Measurements from ENCODE around the gene BLID.

BLID gene

DNA sequence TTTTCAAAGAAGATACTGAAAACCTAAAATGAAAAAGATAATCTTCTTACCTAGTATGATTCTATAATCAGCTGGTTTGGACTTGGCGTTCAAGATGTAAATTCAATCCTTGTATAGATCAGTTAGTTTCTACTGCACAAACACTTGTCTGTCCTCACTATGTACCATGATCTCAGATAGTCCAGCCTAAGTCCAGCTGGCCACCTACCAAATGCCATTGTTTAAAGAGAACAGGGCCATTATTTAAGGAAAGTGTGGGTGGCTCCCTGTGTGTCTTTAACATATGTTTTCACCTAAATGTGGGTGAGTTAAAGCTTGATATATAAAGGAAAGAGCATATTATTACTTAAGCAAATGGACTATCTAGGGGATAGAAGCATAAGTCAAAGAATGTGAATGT lies 38.6 kb downstream of the BLID start:
- ChIA-PET POLR2A (no interaction called here), CTCF (interaction anchor here (0.6 to 1.1 kb wide), 2 partner anchors 31 to 317 kb away, joined by 3 to 4 read pairs; no protein-coding TSS in a partner anchor)

DNA sequence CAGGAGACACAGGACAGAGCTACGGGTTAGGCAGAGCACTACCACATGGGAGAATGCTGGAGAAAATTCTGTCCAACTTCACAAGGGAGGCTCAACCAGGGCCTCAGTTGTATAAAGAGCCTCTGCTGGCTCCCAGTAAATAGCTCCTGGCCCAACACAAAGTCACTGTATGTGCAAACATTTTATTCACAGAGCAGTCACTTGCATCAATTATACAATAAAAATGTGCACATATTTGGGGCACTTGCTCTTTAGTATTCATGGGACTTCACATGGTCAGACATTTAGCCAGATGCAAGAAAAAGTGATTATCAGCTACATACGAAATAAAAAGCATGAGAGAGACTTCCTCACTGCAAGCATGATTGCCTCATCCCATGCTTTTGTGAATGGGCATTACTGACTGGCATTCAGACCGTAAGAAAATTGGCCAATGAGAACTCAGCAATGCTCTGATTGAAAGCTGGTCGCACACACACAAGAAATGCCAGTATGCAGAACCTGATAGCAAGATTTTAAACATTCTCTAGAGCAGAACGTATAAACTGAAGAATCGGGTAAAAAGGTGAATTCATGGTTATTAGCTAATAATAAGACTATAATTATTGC lies 39.4 kb downstream of the BLID start:
- no peak overlapping the region for H3K27ac ChIP-seq (ENCODE audit: extremely low read depth, low read depth, low read length)
- no peaks in the 10 kb centered on the region for H3K9me3 ChIP-seq (ENCODE audit: control insufficient read depth, insufficient read depth, low read depth, low read length)
- TF ChIP-seq SCRT1 (tag by site-specific recombination; IDR thresholded peaks at IDR 0.05; ENCODE audit: borderline replicate concordance) (no peak), ZNF391 (tag by site-specific recombination; IDR thresholded peaks at IDR 0.05; ENCODE audit: borderline replicate concordance, low read depth) (no peak)
- H3K4me1 ChIP-seq (ENCODE audit: control insufficient read depth, insufficient read depth, low read length), result no peaks in the 10 kb centered on the region
- CTCF ChIA-PET, result interaction anchor here (1.1 to 1.3 kb wide), 2 partner anchors 25 to 32 kb away, joined by 3 to 8 read pairs; no protein-coding TSS in a partner anchor
- no peak overlapping the region for H3K4me3 ChIP-seq (ENCODE audit: low read depth, low read length)
- no peaks in the 10 kb centered on the region for H3K36me3 ChIP-seq (ENCODE audit: control insufficient read depth in 2 of 2, insufficient read depth in 1 of 2, low read length in 2 of 2)
- POLR2A ChIA-PET, result interaction anchor here (0.5 kb wide), 1 partner anchor 24 kb away, joined by 6 read pairs; no protein-coding TSS in a partner anchor

More for the DNA sequence above, 38.6 kb downstream of the BLID start:
- TF ChIP-seq ZNF138 (tag by site-specific recombination; IDR thresholded peaks at IDR 0.05; ENCODE audit: borderline replicate concordance) (no peak), ZNF292 (tag by site-specific recombination; IDR thresholded peaks at IDR 0.05; ENCODE audit: borderline replicate concordance, low read depth) (no peak), ZNF629 (tag by site-specific recombination; IDR thresholded peaks at IDR 0.05) (no peak), ZNF214 (tag by site-specific recombination; IDR thresholded peaks at IDR 0.05; ENCODE audit: borderline replicate concordance) (no peak), ZNF600 (tag by site-specific recombination; IDR thresholded peaks at IDR 0.05) (no peak), ZNF423 (tag by site-specific recombination; IDR thresholded peaks at IDR 0.05) (no peak), MZF1 (tag by site-specific recombination; IDR thresholded peaks at IDR 0.05; ENCODE audit: borderline replicate concordance) (no peak)
- TF ChIP-seq, protein P1, sequence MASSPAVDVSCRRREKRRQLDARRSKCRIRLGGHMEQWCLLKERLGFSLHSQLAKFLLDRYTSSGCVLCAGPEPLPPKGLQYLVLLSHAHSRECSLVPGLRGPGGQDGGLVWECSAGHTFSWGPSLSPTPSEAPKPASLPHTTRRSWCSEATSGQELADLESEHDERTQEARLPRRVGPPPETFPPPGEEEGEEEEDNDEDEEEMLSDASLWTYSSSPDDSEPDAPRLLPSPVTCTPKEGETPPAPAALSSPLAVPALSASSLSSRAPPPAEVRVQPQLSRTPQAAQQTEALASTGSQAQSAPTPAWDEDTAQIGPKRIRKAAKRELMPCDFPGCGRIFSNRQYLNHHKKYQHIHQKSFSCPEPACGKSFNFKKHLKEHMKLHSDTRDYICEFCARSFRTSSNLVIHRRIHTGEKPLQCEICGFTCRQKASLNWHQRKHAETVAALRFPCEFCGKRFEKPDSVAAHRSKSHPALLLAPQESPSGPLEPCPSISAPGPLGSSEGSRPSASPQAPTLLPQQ (tag by site-specific recombination; IDR thresholded peaks at IDR 0.05), result no peak
- Histone ChIP-seq H3K36me3 (ENCODE audit: control insufficient read depth in 2 of 2, insufficient read depth in 1 of 2, low read length in 2 of 2) (no peaks in the 10 kb centered on the region), H3K4me1 (ENCODE audit: control insufficient read depth, insufficient read depth, low read length) (no peaks in the 10 kb centered on the region), H3K4me3 (ENCODE audit: low read depth, low read length) (no peak overlapping the region), H3K9me3 (ENCODE audit: control insufficient read depth, insufficient read depth, low read depth, low read length) (no peaks in the 10 kb centered on the region), H3K27ac (ENCODE audit: extremely low read depth, low read depth, low read length) (no peak overlapping the region)

DNA sequence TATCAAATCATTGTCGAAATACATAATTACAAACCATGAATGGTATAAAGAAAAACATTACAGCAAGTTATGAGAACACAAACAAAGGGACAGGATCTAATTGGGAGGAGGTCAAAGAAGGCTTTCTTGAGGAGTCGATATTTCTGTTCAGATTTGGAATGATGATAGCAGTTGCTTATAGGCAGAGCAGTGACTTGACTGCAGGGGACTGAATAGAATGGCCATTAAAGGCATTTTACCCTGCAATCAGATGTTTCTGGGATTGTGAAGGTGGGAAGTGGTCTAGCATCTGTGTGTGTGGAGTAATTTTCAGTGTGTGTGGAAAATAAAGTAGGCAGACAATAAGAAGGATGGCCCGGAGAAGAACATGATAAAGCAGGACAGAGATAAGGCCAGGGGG lies 41.0 kb downstream of the BLID start:
- Histone ChIP-seq H3K36me3 (ENCODE audit: control insufficient read depth in 2 of 2, insufficient read depth in 1 of 2, low read length in 2 of 2) (no peaks in the 10 kb centered on the region), H3K27ac (ENCODE audit: extremely low read depth, low read depth, low read length) (no peak overlapping the region), H3K4me1 (ENCODE audit: control insufficient read depth, insufficient read depth, low read length) (no peaks in the 10 kb centered on the region), H3K4me3 (ENCODE audit: low read depth, low read length) (no peak overlapping the region), H3K9me3 (ENCODE audit: control insufficient read depth, insufficient read depth, low read depth, low read length) (no peaks in the 10 kb centered on the region)
- ChIA-PET CTCF (no interaction called here), POLR2A (no interaction called here)
- TF ChIP-seq ZNF624 (tag by site-specific recombination; IDR thresholded peaks at IDR 0.05) (no peak), ZNF169 (tag by site-specific recombination; IDR thresholded peaks at IDR 0.05) (no peak), ZNF366 (tag by site-specific recombination; conservative IDR thresholded peaks at IDR 0.05) (no peak), SCRT2 (tag by site-specific recombination; IDR thresholded peaks at IDR 0.05) (no peak), ZBTB1 (tag by site-specific recombination; IDR thresholded peaks at IDR 0.05) (no peak), SP3 (tag by site-specific recombination; IDR thresholded peaks at IDR 0.05) (no peak), ZNF521 (tag by site-specific recombination; IDR thresholded peaks at IDR 0.05) (no peak)
- TF ChIP-seq, protein P2, sequence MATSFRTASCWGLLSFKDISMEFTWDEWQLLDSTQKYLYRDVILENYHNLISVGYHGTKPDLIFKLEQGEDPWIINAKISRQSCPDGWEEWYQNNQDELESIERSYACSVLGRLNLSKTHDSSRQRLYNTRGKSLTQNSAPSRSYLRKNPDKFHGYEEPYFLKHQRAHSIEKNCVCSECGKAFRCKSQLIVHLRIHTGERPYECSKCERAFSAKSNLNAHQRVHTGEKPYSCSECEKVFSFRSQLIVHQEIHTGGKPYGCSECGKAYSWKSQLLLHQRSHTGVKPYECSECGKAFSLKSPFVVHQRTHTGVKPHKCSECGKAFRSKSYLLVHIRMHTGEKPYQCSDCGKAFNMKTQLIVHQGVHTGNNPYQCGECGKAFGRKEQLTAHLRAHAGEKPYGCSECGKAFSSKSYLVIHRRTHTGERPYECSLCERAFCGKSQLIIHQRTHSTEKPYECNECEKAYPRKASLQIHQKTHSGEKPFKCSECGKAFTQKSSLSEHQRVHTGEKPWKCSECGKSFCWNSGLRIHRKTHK (tag by site-specific recombination; IDR thresholded peaks at IDR 0.05), result no peak
- TF ChIP-seq, protein P3, sequence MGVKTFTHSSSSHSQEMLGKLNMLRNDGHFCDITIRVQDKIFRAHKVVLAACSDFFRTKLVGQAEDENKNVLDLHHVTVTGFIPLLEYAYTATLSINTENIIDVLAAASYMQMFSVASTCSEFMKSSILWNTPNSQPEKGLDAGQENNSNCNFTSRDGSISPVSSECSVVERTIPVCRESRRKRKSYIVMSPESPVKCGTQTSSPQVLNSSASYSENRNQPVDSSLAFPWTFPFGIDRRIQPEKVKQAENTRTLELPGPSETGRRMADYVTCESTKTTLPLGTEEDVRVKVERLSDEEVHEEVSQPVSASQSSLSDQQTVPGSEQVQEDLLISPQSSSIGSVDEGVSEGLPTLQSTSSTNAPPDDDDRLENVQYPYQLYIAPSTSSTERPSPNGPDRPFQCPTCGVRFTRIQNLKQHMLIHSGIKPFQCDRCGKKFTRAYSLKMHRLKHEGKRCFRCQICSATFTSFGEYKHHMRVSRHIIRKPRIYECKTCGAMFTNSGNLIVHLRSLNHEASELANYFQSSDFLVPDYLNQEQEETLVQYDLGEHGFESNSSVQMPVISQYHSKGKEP (tag by site-specific recombination; IDR thresholded peaks at IDR 0.05), result no peak
- TF ChIP-seq, protein P4, sequence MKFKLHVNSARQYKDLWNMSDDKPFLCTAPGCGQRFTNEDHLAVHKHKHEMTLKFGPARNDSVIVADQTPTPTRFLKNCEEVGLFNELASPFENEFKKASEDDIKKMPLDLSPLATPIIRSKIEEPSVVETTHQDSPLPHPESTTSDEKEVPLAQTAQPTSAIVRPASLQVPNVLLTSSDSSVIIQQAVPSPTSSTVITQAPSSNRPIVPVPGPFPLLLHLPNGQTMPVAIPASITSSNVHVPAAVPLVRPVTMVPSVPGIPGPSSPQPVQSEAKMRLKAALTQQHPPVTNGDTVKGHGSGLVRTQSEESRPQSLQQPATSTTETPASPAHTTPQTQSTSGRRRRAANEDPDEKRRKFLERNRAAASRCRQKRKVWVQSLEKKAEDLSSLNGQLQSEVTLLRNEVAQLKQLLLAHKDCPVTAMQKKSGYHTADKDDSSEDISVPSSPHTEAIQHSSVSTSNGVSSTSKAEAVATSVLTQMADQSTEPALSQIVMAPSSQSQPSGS (tag by site-specific recombination; IDR thresholded peaks at IDR 0.05; ENCODE audit: low read depth), result no peak
- TF ChIP-seq, protein P5, sequence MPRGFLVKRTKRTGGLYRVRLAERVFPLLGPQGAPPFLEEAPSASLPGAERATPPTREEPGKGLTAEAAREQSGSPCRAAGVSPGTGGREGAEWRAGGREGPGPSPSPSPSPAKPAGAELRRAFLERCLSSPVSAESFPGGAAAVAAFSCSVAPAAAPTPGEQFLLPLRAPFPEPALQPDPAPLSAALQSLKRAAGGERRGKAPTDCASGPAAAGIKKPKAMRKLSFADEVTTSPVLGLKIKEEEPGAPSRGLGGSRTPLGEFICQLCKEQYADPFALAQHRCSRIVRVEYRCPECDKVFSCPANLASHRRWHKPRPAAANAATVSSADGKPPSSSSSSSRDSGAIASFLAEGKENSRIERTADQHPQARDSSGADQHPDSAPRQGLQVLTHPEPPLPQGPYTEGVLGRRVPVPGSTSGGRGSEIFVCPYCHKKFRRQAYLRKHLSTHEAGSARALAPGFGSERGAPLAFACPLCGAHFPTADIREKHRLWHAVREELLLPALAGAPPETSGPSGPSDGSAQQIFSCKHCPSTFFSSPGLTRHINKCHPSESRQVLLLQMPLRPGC (tag by site-specific recombination; IDR thresholded peaks at IDR 0.05), result no peak
- TF ChIP-seq, protein P6, sequence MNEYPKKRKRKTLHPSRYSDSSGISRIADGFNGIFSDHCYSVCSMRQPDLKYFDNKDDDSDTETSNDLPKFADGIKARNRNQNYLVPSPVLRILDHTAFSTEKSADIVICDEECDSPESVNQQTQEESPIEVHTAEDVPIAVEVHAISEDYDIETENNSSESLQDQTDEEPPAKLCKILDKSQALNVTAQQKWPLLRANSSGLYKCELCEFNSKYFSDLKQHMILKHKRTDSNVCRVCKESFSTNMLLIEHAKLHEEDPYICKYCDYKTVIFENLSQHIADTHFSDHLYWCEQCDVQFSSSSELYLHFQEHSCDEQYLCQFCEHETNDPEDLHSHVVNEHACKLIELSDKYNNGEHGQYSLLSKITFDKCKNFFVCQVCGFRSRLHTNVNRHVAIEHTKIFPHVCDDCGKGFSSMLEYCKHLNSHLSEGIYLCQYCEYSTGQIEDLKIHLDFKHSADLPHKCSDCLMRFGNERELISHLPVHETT (tag by site-specific recombination; IDR thresholded peaks at IDR 0.05), result no peak
